Mucosa of rectum (tissue), 2 donors: Measurements from ENCODE around the gene OPCML.

Source experiments
- H3K27ac ChIP-seq, 2 donors: one replicate each; pipeline ENCODE4 v1.7.0; 2013; ENCODE audit warnings: inconsistent platforms in 2 of 2, low read depth in 2 of 2, low read length in 2 of 2
- H3K27me3 ChIP-seq, 2 donors: one replicate each; pipeline ENCODE4 v1.7.0; 2013; ENCODE audit warnings: low read length in 2 of 2; ENCODE audit not compliant: control insufficient read depth in 2 of 2, insufficient read depth in 2 of 2
- H3K36me3 ChIP-seq, 2 donors: one replicate each; pipeline ENCODE4 v1.7.0; 2013; ENCODE audit warnings: low read length in 2 of 2; ENCODE audit not compliant: control insufficient read depth in 2 of 2, insufficient read depth in 2 of 2
- H3K4me1 ChIP-seq, 2 donors: one replicate each; pipeline ENCODE4 v1.7.0; 2013; ENCODE audit warnings: low read length in 2 of 2, mild to moderate bottlenecking in 1 of 2; ENCODE audit not compliant: control insufficient read depth in 2 of 2, insufficient read depth in 2 of 2
- H3K4me3 ChIP-seq, 2 donors: one replicate each; pipeline ENCODE4 v1.7.0; 2013; ENCODE audit warnings: low read length in 2 of 2
- H3K9ac ChIP-seq, 2 donors: one replicate each; pipeline ENCODE4 v1.7.0; 2013; ENCODE audit warnings: low read length in 2 of 2, low read depth in 1 of 2, mild to moderate bottlenecking in 1 of 2
- H3K9me3 ChIP-seq, 2 donors: one replicate each; pipeline ENCODE4 v1.7.0; 2013; ENCODE audit warnings: low read length in 2 of 2; ENCODE audit not compliant: control insufficient read depth in 2 of 2
- donor health status: healthy.
- donor health status: Normal muscosa, but diverticular disease.

OPCML gene

GRCh38 chr11:132626446-132626845 is 905.9 kb downstream of the OPCML start:
- Histone ChIP-seq H3K36me3 (no peaks in the 10 kb centered on the region), H3K4me1 (no peaks in the 10 kb centered on the region), H3K4me3 (no peak overlapping the region), H3K27ac (no peak overlapping the region), H3K9me3 (peaks cover 0 to 5% of the 10 kb centered on the region in 2 donors), H3K27me3 (no peaks in the 10 kb centered on the region), H3K9ac (no peak overlapping the region)

GRCh38 chr11:132623511-132623910 is 908.8 kb downstream of the OPCML start:
- H3K4me1 ChIP-seq: no peaks in the 10 kb centered on the region
- H3K9me3 ChIP-seq: peaks cover 0 to 2% of the 10 kb centered on the region in 2 donors
- H3K27me3 ChIP-seq: no peaks in the 10 kb centered on the region
- H3K4me3 ChIP-seq: no peak overlapping the region
- H3K9ac ChIP-seq: no peak overlapping the region
- H3K27ac ChIP-seq: no peak overlapping the region
- H3K36me3 ChIP-seq: no peaks in the 10 kb centered on the region

- Histone ChIP-seq H3K36me3 (no peaks in the 10 kb centered on the region), H3K4me1 (no peaks in the 10 kb centered on the region), H3K27ac (no peak overlapping the region), H3K27me3 (no peaks in the 10 kb centered on the region), H3K4me3 (no peak overlapping the region), H3K9ac (no peak overlapping the region), H3K9me3 (peaks cover 0 to 2% of the 10 kb centered on the region in 2 donors)
Observed at GRCh38 chr11:132621976-132622580, 910.2 kb downstream of the OPCML start.

GRCh38 chr11:132620423-132620822 is 911.9 kb downstream of the OPCML start:
- H3K27ac ChIP-seq: no peak overlapping the region
- H3K4me3 ChIP-seq: no peak overlapping the region
- peaks cover 0 to under 1% of the 10 kb centered on the region in 2 donors for H3K9me3 ChIP-seq
- H3K27me3 ChIP-seq: no peaks in the 10 kb centered on the region
- H3K4me1 ChIP-seq: no peaks in the 10 kb centered on the region
- no peak overlapping the region for H3K9ac ChIP-seq
- no peaks in the 10 kb centered on the region for H3K36me3 ChIP-seq

GRCh38 chr11:132610791-132611190 is 921.5 kb downstream of the OPCML start:
- H3K9ac ChIP-seq: no peak overlapping the region
- H3K36me3 ChIP-seq: no peaks in the 10 kb centered on the region
- no peaks in the 10 kb centered on the region for H3K4me1 ChIP-seq
- no peak overlapping the region for H3K27ac ChIP-seq
- H3K27me3 ChIP-seq: no peaks in the 10 kb centered on the region
- peaks cover 0 to 3% of the 10 kb centered on the region in 2 donors for H3K9me3 ChIP-seq
- no peak overlapping the region for H3K4me3 ChIP-seq

- Histone ChIP-seq H3K27ac (no peak overlapping the region), H3K4me1 (no peaks in the 10 kb centered on the region), H3K9me3 (peaks cover 0 to 3% of the 10 kb centered on the region in 2 donors), H3K9ac (no peak overlapping the region), H3K27me3 (no peaks in the 10 kb centered on the region), H3K4me3 (no peak overlapping the region), H3K36me3 (no peaks in the 10 kb centered on the region)
Observed at GRCh38 chr11:132610216-132610615, 922.1 kb downstream of the OPCML start.

GRCh38 chr11:132607575-132607974 is 924.7 kb downstream of the OPCML start:
- Histone ChIP-seq H3K9me3 (peaks cover 0 to 1% of the 10 kb centered on the region in 2 donors), H3K36me3 (no peaks in the 10 kb centered on the region), H3K4me1 (no peaks in the 10 kb centered on the region), H3K27ac (no peak overlapping the region), H3K27me3 (no peaks in the 10 kb centered on the region), H3K4me3 (no peak overlapping the region), H3K9ac (no peak overlapping the region)

GRCh38 chr11:132605825-132606570 is 926.3 kb downstream of the OPCML start:
- no peaks in the 10 kb centered on the region for H3K4me1 ChIP-seq
- H3K9me3 ChIP-seq: no peaks in the 10 kb centered on the region
- H3K4me3 ChIP-seq: no peak overlapping the region
- no peaks in the 10 kb centered on the region for H3K36me3 ChIP-seq
- H3K27ac ChIP-seq: no peak overlapping the region
- H3K9ac ChIP-seq: no peak overlapping the region
- no peaks in the 10 kb centered on the region for H3K27me3 ChIP-seq

GRCh38 chr11:132604431-132604830 is 927.9 kb downstream of the OPCML start:
- H3K9ac ChIP-seq: no peak overlapping the region
- H3K27me3 ChIP-seq: no peaks in the 10 kb centered on the region
- H3K36me3 ChIP-seq: no peaks in the 10 kb centered on the region
- H3K4me3 ChIP-seq: no peak overlapping the region
- no peak overlapping the region for H3K27ac ChIP-seq
- no peaks in the 10 kb centered on the region for H3K4me1 ChIP-seq
- no peaks in the 10 kb centered on the region for H3K9me3 ChIP-seq

GRCh38 chr11:132601875-132602274 is 930.4 kb downstream of the OPCML start:
- Histone ChIP-seq H3K27me3 (no peaks in the 10 kb centered on the region), H3K9me3 (no peaks in the 10 kb centered on the region), H3K4me1 (no peaks in the 10 kb centered on the region), H3K36me3 (no peaks in the 10 kb centered on the region), H3K9ac (no peak overlapping the region), H3K4me3 (no peak overlapping the region), H3K27ac (no peak overlapping the region)
